Gastrocnemius medialis (tissue), 4 donors: ENCODE measurements around the gene NEK6. TPM values are rescaled to one million over a fixed set of nuclear protein-coding genes. Genes with fewer than 3 reads are reported as not detected.
A peak's percentile ranks its signal among the peaks of the same experiment; 100 is the strongest.

ENCODE experiments used
- ATAC-seq, 2 donors: fragments of 150-250 bp; one replicate each; pipeline ENCODE4 v1.9.1; 2016
- DNase-seq, 2 donors: peaks; one replicate each; pipeline ENCODE4 v3.0.0-alpha.2; 2019
- H3K27ac ChIP-seq, 4 donors: fragments of 200-600 bp; sonication (generic); 1 replicate in 1 of 4; 2 replicates in 3 of 4; pipeline ENCODE4 v1.5.1; 2016 to 2018; ENCODE audit warnings: mild to moderate bottlenecking in 2 of 4, moderate library complexity in 1 of 4
- H3K27me3 ChIP-seq, 3 donors: fragments of 200-600 bp; sonication (generic) in 2 of 3; 1 replicate in 1 of 3; 2 replicates in 2 of 3; pipeline versions ENCODE4 v1.5.1 to v1.6.0; 2016 to 2019; ENCODE audit warnings: mild to moderate bottlenecking in 1 of 3, moderate library complexity in 1 of 3
- H3K36me3 ChIP-seq, 2 donors: fragments of 200-600 bp; sonication (generic) in 1 of 2; one replicate each; pipeline ENCODE4 v1.5.1; 2017 to 2018
- H3K4me1 ChIP-seq, 2 donors: fragments of 200-600 bp; sonication (generic) in 1 of 2; one replicate each; pipeline ENCODE4 v1.5.1; 2016 to 2017; ENCODE audit warnings: mild to moderate bottlenecking in 2 of 2
- H3K4me3 ChIP-seq, 4 donors: fragments of 200-600 bp; sonication (generic) in 3 of 4; 1 replicate in 1 of 4; 2 replicates in 3 of 4; pipeline ENCODE4 v1.5.1; 2016 to 2019; ENCODE audit warnings: mild to moderate bottlenecking in 2 of 4
- H3K9me3 ChIP-seq, 3 donors: fragments of 200-600 bp; sonication (generic) in 2 of 3; 1 replicate in 1 of 3; 2 replicates in 2 of 3; pipeline ENCODE4 v1.5.1; 2016 to 2019
- POLR2A ChIP-seq, 2 donors: fragments of 450-650 bp; IDR thresholded peaks; one replicate each; pipeline ENCODE4 v1.6.1; 2017; ENCODE audit warnings: antibody characterized with exemption in 2 of 2, mild to moderate bottlenecking in 2 of 2, moderate library complexity in 2 of 2
- in situ Hi-C, 4 donors: fragments of 200-750 bp; cut with MboI; loops; one replicate each; pipeline versions ENCODE4 v1.15.0 to v1.8.0; 2017; ENCODE audit warnings: low sequenced_read_pairs in 4 of 4
- intact Hi-C: fragments of 100-400 bp; cut with DNase I; formaldehyde crosslinking; loops from one replicate; pipeline ENCODE4 v1.15.1; 2023; ENCODE audit warnings: low total_unique reads
- total RNA-seq, 4 donors: library from RNA; depleted of rRNA; stranded (reverse); fragments of >200 nt; gene quantifications; one replicate each; pipeline versions ENCODE4 v1.1.0 to v1.2.3, GENCODE V29; 2016
- TF ChIP-seq, protein P1 (sequence below), 5 experiments: fragments of 450-650 bp in 3 of 5; fragments of 200-600 bp in 2 of 5; sonication (generic) in 2 of 5; IDR thresholded peaks in 4 of 5; conservative IDR thresholded peaks in 1 of 5; 1 replicate in 4 of 5; 2 replicates in 1 of 5; pipeline ENCODE4 v1.5.1; 2016 to 2019; ENCODE audit warnings: antibody characterized with exemption in 5 of 5, mild to moderate bottlenecking in 3 of 5, moderate library complexity in 3 of 5

NEK6 gene
- total RNA-seq, 4 donors from 2014 or later = 2.3 to 10.1 (median 3.5) TPM

DNA sequence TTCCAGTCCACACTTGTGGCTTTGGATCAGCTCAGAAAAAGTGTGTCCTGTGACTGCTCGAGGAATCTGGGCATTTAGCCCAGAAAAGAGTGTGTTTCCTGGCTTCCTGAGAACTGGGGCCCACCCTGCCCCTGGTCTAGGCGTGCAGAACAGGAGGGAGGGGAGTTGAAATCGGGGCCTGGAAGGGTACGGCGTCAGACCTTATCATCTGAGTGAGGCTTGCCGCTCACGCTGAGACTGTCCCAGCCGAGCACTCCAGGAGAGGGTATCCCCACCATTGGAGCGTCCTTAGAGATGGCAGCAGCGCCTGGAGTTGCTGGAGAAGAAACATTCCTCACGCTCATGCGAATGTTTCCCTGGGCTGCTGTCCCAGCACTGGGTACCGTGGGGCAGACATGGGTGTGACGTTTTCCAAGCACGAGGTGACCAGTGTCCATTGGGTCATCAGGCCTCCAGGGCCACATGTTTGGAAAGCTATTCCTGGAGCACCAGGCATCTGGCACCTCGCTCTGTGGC lies 22.5 kb downstream of the NEK6 start:
- in situ Hi-C loops = no loop called here
- Histone ChIP-seq H3K27ac (peak overlapping the region; percentile 26 to 70 (median 46)), H3K4me3 (no peak overlapping the region), H3K36me3 (no peaks in the 10 kb centered on the region), H3K4me1 (peaks cover 4 to 24% of the 10 kb centered on the region in 2 donors), H3K9me3 (no peaks in the 10 kb centered on the region), H3K27me3 (no peaks in the 10 kb centered on the region)
- ATAC-seq = peak; percentile 60 to 68
- no peak for DNase-seq
- TF ChIP-seq POLR2A (IDR thresholded peaks at IDR 0.05) = no peak
- TF ChIP-seq, protein P1, sequence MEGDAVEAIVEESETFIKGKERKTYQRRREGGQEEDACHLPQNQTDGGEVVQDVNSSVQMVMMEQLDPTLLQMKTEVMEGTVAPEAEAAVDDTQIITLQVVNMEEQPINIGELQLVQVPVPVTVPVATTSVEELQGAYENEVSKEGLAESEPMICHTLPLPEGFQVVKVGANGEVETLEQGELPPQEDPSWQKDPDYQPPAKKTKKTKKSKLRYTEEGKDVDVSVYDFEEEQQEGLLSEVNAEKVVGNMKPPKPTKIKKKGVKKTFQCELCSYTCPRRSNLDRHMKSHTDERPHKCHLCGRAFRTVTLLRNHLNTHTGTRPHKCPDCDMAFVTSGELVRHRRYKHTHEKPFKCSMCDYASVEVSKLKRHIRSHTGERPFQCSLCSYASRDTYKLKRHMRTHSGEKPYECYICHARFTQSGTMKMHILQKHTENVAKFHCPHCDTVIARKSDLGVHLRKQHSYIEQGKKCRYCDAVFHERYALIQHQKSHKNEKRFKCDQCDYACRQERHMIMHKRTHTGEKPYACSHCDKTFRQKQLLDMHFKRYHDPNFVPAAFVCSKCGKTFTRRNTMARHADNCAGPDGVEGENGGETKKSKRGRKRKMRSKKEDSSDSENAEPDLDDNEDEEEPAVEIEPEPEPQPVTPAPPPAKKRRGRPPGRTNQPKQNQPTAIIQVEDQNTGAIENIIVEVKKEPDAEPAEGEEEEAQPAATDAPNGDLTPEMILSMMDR (IDR thresholded peaks at IDR 0.05 in 4 of 5, conservative IDR thresholded peaks at IDR 0.05 in 1 of 5) = no peak
- intact Hi-C loops = no loop called here

DNA sequence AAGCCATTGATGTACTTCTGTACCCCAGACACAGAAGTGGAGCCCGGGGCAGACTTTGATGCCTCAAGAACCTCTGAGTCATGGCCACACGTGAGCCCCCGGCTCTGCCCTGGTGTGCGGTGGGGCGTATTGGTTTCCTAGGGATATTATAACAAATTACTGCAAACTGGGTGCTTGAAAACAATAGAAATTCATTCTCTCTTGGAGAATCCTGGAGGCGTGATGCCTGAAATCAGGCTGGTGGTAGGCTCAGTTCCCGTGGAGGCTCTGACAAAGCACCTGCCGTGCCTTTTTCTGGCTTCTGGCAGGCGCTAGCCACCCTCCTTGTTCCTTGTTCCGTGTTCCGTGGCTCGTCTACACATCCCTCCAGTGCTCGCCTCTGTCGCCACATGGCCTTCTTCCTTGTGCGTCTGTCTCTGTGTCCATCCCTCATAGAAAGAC lies 24.2 kb downstream of the NEK6 start:
- Histone ChIP-seq H3K9me3 (no peaks in the 10 kb centered on the region), H3K27ac (peak overlapping the region in 3 of 4 donors; percentile 5 to 60 (median 25)), H3K4me1 (peaks cover 4 to 29% of the 10 kb centered on the region in 2 donors), H3K4me3 (no peak overlapping the region), H3K27me3 (no peaks in the 10 kb centered on the region), H3K36me3 (no peaks in the 10 kb centered on the region)
- no peak for TF ChIP-seq POLR2A (IDR thresholded peaks at IDR 0.05)
- TF ChIP-seq, protein P1 (IDR thresholded peaks at IDR 0.05 in 4 of 5, conservative IDR thresholded peaks at IDR 0.05 in 1 of 5) = no peak
- in situ Hi-C loops = no loop called here
- intact Hi-C loops = no loop called here
- DNase-seq = no peak
- ATAC-seq = no peak

DNA sequence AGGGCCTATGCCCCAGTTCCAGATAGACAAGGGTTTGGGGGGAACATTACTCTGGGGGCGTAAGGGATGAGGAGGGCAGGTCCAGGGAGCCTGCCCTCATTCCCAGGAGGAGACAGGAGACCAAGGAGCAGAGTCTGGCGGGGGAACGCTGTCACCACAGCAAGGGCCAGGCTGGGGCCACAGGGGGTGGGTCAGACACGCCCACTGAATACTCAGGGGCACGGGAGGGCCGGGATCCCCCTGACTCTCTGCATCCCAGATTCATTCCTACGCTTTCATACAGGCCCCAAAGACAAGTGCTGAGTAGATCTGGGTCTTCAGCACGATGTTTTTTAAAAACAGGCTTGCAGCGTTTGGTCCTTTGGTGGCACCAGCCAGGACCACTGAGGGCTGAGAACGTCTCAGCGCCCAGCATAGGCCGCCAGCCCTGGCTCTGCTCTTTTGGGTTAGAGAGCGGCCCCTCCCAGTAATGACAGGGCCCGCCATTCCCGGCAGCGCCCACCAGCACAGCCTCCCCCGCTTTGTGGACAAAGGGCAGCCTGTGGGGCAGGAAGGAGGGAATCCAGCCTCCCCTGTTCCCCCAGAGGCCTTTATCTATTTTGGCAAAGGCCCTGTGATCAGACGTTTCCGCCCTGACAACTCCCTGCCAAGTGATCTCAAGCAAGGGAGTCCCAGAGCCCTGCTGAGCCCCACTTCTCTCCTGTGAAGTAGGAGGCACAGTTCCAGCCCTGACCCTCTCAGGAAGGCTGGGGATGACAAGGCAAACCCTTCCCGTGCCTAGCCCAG lies 24.9 kb downstream of the NEK6 start:
- ATAC-seq (no peak), DNase-seq (no peak)
- Histone ChIP-seq H3K4me3 (no peak overlapping the region), H3K9me3 (no peaks in the 10 kb centered on the region), H3K27me3 (no peaks in the 10 kb centered on the region), H3K36me3 (no peaks in the 10 kb centered on the region), H3K27ac (peak overlapping the region; percentile 5 to 60 (median 36)), H3K4me1 (peaks cover 10 to 29% of the 10 kb centered on the region in 2 donors)
- TF ChIP-seq, protein P1 (IDR thresholded peaks at IDR 0.05 in 4 of 5, conservative IDR thresholded peaks at IDR 0.05 in 1 of 5) = no peak
- TF ChIP-seq POLR2A (IDR thresholded peaks at IDR 0.05) = no peak
- intact Hi-C loops = no loop called here
- in situ Hi-C loops = no loop called here

DNA sequence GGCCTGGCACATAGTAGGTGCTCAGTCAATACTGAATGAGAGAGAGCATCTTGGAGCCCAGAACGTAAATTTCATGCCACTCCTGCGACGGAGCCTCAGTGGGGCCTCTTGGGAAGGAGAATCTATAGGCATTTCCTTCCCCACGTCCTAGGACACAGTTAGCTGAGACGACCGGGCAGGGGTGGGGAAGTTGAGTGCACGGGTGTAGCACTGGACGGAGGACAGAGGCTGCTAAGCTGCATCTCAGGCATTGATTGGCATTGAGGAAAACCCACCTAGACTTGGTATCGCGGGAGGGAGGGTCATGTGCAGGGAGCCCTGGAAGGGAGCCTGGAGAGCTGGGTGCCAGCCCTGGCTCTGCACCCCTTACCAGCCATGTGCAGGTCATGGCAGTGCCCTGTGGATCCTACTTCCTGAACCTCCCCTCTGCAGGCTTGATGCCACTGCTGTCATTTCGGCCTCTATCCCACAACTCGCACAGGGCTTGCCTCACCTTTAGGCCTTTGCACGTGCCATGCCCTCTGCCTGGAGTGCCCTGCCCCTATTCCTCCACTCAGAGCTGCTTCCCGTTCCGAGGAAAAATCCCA lies 25.6 kb downstream of the NEK6 start:
- H3K9me3 ChIP-seq = no peaks in the 10 kb centered on the region
- peak overlapping the region in 3 of 4 donors; percentile 25 to 60 (median 46) for H3K27ac ChIP-seq
- H3K36me3 ChIP-seq = no peaks in the 10 kb centered on the region
- in situ Hi-C loops = no loop called here
- H3K27me3 ChIP-seq = no peaks in the 10 kb centered on the region
- intact Hi-C loops = no loop called here
- no peak overlapping the region for H3K4me3 ChIP-seq
- ATAC-seq (no peak), DNase-seq (no peak)
- TF ChIP-seq, protein P1 (IDR thresholded peaks at IDR 0.05 in 4 of 5, conservative IDR thresholded peaks at IDR 0.05 in 1 of 5) = no peak
- TF ChIP-seq POLR2A (IDR thresholded peaks at IDR 0.05) = no peak
- H3K4me1 ChIP-seq = peaks cover 10 to 29% of the 10 kb centered on the region in 2 donors
